AG08396 (cell line): Measurements from ENCODE around the gene LDLRAD4.

ENCODE experiments used
- DNase-seq: peaks from one replicate; pipeline ENCODE4 v3.0.0; 2012; ENCODE audit warnings: low spot score, mixed read lengths

The LDLRAD4 gene

DNA sequence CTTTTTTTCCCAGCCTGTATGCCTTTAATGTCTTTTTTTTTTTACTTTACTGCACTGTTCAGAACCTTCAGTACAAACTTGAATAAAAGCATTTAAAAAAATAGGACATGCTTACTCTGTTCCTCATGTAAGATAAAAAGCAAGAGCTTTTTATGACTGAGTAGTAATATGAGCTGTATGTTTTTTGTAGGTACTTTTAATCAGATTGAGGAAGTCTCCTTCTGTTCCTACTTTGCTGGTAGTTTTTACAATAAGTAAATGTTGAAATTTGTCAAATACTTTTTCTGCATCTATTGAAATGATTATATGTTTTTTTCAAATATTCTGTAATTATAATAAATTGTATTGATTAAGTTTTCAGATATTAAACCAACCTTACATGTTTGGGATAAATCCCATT, 318.0 kb downstream of the LDLRAD4 start:
- no peak for DNase-seq

DNA sequence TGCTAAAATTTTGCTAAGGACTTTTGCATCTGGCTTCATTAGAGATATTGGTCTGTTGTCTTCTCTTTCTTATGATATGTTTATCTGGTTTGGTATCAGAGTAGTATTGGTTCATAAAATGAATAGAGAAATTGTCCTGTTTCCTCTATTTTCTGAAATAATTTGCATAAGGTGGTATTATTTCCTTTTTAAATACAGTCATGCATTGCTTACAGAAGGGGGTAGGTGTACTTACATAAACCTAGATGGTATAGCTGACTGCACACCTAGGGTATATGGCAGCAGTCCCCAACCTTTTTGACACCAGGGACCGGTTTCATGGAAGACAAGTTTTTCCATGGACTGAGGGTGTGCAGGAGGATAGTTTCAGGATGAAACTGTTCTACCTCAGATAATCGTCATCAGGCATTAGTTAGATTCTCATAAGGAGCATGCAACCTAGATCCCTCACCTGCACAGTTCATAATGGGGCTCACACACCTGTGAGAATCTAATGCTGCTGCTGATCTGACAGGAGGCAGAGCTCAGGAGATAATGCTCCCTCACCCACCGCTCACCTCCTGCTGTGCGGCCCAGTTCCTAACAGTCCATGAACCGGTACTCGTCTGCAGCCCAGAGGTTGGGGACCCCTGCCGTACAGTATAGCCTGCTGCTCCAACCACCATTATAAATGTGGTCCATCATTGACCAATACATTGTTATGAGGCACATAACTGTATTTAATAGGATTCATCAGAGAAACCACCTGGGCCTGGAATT, 318.6 kb downstream of the LDLRAD4 start:
- no peak for DNase-seq

DNA sequence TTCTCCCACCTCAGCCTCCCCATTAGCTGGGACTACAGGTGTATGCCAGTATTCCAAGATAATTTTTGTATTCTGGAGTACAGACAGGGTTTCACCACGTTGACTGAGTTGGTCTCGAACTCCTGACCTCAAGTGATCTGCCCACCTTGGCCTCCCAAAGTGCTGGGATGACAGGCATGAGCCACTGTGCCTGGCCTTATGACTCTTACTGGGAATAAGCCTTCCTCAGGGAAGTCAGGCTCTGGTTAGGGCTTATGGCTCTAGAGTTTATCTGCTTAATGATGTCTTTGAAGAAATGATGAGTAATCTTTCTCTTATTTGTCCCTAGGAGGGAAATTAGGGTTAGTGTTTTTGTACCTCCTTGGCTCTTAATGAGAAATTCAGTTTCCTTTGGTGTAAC, 320.1 kb downstream of the LDLRAD4 start:
- no peak for DNase-seq

DNA sequence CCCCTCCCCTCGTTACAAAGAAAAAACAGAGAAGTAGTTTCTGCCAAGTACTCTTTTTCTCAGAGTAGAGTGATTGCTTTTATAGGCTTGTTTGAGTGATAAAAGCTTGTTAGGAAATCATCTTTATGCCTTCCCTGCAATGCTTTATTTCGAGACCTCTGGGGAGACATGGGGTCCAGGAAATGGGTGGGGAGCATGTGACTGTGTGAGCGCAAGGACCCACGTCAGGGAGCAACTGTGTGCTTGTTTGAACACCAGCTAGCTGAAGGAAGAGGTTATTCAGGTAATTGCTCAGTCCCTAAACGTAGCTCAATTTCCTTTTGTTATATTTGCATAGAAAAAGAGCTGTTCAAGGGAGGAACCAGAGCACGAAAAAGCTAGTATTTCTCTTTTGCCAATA, 320.5 kb downstream of the LDLRAD4 start:
- DNase-seq = no peak

DNA sequence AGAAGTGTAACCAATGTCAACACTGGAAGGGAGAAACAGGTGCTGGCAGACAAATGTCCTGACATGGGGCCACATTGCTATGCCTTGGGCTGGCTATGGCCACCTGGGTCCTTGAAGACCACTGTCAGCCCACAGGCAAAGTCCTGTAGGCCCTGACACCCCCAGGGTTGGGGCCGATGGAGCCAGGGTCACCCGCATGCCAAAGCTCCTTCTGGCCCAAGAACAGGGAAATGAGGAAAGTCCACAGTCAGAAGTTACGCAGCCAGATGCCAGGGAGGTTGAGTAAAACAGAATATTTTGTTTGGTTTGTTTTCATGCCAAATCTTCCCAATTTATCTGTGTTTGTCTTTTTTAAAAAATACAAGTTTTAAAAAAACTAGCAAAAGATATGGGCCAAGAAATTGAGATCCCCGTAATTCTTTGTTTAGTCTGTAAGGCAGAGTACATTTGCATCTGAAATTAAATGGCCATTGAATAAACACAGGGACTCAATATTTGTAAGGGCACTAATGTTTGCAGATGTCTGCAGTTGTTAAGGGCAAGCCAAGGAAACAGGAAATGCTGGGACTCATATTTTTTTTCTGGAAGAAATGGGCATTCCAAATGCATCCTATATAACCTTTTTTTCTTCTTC, 321.4 kb downstream of the LDLRAD4 start:
- DNase-seq = no peak

DNA sequence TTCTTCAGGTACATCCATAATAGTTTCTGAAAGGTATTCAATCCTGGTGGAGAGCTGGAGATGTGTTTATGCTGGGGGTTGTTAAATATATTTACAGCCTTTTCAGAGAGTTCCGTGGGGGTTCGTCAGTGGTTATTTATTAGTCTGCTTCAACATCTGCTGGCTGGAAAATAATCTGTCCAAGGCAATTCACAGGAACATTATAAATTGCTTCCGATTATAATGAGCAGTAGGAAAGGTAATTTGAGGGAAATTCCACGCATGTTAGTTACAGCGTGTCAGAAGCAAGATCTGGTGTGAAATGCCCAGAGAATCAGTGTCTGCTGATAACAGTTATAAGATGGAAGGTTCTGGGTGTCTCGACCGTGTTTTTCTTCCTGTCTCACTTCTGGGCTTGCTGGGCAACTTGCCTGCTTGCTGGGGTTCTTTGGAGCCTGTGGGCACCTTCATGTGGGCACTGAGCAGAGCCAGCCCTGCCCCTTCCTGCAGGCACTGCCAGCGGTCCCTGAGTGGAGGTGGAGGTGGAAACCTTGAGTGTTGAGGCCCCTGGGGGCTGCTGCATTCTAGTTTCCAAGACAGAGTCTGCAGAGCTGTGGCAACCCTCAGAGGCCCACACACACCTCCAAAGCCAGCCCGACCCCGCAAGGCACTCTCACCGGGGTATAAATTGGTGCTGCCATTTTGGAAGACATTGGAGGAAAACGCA, 322.1 kb downstream of the LDLRAD4 start:
- DNase-seq = no peak

DNA sequence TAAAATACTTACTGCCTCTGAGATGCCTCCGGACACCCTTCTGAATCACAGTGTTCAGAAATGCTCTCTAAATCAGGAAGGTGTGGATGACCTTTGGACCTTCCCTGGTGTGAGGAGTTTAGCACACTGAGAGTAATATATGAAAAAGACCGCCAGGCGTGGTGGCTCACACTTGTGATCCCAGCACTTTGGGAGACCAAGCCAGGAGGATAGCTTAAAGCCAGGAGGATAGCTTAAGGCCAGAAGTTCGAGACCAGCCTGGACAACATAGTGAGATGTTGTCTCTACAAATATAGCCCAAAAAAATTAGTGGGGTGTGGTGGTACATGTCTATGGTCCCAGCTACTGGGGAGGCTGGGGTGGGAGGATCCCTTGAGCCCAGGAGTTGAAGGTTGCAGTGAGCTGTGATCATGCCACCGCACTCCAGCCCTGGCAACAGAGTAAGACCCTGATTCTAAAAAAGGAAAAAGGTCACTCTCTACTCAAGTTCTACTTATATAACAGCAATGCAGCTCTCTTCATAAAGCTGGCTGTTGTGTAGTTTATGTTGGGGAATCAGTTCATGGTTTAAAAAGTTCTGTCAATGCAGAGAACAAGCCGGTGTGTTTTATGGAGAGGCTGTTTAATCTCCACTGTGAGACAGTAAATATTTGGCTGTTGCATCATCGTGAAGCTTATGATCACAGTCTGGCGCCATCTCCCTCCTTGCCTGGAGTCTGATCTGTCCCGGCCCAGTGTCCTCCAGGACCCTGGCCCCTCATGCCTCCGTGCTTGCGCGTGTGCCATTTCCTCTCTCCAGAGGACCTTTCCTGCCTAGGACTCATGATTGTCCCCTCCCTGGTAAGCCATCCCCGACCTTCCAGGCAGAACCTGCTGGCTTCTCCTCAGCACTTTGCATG, 323.3 kb downstream of the LDLRAD4 start:
- no peak for DNase-seq

DNA sequence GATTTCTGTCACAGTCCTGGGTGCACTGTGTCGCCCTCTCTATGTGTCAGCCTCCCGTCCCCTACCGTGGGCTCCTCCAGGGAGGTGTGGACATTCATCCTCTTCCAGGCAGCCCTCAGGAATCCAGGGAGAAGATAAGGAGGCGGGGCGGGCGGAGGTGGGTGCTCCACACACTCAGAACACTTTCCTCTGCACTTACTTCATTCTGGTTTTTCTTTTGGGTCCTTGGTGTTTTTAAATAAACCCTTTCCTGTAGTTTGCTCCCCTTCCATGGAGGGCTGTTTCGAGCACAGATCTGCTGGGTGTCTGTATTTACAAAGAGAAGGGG, 323.9 kb downstream of the LDLRAD4 start:
- no peak for DNase-seq

DNA sequence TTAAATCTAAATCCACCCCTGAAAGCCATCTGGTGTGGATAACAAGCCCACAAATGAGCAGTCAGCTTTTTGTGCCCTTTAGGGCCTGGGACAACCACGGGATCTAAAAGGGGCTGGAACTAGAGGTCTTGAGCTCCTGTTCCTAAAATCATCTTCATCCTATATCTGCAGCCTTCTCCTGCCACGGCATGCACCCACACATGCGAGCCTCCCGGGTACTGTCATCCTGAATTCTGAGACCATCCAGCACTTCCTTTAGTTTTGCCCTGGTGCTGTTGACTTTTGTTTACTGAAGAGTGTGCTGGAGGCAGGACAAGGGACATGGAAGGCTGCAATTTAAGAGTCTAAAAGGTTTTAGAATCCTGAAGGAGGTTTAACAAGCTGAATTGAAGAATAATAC, 324.6 kb downstream of the LDLRAD4 start:
- DNase-seq = no peak

DNA sequence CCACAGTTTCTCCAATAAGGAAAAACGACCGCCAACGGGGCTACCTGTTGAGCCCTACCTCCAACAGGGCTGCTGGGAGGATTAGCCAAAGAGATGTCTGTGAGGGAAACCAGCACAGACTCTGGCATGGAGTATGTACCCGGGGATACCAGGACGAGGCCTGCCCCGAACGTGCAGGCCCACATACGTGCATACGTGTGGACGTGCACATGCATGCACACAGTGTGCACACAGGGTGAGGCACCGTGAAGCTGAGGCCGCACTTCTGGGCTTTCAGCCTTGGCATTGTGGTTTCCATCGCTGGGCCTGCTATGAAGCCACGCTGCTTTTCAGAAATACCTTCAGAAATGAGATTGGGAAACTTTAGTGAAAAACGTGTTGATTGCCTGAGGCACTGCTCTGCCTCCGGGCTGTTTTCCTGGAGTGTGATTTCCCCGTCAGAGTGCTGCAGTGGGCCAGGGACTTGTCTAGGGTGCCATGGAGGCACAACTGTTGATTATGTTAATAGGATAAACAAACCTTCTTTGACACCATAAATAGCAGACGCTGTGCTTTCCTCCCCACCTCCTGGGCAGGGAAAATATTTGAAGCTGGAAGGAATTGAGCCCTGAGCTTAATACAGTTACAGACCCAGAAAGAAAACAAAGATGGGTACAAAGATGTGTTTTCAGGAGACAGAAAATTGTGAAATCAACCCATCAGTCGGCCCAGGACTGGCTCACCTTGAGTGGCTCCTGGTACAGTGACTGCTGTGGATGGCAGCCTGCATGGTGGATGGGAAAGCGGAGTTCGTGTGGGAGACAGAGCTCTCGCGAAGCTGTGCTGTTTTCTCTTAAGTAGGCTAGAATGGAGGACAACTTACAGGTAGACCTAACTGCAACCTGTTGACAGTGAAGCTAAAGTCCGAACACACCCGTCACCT, 325.5 kb downstream of the LDLRAD4 start:
- no peak for DNase-seq

DNA sequence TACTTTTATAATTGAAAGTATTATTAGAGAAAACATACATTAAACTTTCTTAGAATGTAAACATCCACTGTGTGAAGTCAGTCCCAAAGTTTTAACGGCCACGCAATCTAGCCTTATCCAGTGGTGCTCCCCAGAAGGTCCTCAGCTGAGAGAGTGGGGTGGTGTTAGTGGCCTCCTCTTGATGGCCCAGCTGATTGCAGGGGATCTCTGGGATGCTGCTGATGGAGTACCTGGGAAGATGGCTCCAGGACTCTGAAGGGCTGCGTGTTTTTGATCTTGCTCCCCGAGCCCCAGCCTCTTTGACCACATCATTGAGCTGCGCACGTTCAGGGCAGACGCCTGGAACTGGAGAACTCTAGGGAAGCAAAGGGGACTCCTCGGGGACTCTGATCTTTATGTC, 326.4 kb downstream of the LDLRAD4 start:
- no peak for DNase-seq

DNA sequence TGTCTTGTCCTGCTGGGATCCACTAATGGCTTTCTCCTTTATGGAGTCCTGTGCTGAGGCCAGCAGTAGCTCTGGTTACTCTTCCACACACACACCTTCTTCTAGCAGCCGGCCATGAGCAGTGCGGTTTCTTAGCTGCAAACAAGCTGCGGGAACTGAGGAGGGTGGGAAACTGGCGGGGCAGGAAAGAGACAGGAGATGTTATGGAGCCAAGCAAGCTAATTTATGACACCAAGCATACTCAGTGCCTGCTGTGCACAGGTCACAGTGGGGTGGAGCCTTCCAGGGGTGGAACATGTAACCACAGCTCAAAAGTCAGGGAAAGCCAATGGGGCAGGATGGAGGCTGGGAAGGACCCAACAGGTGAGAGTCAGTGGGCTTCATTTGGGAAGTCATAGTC, 327.0 kb downstream of the LDLRAD4 start:
- DNase-seq = no peak

DNA sequence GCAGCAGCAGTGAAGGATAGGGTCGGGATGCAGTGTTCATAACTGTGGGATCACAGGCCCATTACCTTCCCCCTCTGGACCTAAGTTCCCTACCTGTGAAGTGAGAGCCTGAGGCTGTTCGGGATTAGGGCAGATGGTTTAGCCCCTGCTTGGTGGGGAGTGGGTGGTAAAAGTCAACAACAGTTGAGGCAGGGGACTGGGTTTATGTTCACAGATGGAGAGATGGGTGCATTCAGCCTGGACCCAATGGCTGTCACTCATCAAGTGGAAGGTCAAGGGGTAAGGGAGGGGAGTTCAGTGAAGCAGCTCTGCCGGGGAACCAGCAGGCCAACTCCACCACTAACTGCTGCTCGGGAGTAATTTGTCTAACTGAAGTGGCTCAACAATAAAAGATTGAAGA, 327.4 kb downstream of the LDLRAD4 start:
- DNase-seq = no peak

DNA sequence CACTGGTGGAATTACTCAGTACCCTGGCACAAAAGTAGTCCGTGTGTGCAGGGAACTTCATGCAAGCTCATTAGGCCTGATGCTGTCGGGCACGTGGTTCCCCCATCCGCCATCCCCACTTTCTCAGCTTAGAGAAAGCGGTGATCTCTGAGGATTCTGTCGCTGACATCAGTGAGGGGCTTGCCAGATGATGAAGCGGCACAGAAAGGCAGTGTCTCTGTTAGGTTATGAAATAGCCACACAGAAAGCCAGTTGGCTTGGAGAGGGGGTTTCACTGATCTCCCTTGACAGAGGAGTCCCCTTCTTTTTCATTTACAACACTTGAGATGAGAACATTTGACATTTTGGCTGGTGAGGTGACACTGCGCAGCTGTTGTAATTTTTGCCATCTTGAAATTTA, 328.1 kb downstream of the LDLRAD4 start:
- DNase-seq = no peak

DNA sequence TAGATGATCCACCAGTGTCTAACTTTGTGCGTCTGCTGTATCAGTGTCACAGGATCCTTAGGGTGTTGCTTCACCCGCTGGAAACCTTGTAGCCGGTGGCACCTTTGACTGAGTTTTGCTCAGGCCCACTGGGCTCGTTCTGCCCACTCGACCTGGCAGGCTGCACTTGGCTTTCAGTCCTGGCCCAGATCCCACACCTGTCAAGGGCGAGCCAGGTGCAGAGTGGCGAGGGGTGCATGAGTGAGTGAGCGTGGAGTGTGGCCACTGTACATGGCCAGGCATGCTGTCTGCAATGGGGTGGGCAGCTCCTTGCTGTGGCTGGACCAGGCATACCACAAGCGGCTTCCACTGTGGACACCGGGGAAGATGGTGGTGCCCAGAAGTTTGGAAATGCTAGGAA, 328.8 kb downstream of the LDLRAD4 start:
- no peak for DNase-seq

DNA sequence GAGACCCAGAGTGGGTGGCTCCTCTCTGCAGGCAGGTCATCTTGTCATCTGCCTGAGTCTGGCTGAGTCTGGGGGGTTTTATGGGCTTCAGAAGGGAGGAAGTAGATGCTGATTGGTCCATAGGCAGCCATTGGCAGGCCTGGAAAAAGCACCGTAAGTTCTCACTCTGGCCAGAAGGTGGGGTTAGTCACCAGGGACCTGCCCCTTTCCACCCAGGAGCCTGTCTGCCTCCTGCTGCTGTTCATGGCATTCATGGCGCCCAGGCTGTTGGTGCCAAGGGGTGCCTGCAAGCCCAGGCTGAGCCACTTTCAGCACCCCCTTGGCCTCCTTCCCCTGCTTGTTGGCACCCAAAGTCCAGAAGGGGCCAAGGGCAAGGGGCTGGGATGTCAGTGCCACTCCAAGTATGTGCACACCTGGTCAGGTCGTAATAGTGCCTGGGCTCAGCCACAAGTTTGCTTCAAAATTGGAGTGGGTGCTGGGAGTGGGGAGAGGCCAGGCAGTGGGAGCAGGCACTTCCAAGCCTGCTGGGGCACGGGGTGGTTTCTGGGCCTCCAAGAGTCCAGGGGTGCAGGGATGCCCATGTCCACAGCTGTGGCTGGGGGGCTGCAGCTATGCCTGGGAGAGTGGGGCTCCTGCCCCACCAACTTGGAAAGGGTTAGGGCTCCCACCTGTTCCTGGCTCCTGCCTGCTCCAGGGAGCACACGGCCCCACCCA, 329.7 kb downstream of the LDLRAD4 start:
- DNase-seq = no peak

DNA sequence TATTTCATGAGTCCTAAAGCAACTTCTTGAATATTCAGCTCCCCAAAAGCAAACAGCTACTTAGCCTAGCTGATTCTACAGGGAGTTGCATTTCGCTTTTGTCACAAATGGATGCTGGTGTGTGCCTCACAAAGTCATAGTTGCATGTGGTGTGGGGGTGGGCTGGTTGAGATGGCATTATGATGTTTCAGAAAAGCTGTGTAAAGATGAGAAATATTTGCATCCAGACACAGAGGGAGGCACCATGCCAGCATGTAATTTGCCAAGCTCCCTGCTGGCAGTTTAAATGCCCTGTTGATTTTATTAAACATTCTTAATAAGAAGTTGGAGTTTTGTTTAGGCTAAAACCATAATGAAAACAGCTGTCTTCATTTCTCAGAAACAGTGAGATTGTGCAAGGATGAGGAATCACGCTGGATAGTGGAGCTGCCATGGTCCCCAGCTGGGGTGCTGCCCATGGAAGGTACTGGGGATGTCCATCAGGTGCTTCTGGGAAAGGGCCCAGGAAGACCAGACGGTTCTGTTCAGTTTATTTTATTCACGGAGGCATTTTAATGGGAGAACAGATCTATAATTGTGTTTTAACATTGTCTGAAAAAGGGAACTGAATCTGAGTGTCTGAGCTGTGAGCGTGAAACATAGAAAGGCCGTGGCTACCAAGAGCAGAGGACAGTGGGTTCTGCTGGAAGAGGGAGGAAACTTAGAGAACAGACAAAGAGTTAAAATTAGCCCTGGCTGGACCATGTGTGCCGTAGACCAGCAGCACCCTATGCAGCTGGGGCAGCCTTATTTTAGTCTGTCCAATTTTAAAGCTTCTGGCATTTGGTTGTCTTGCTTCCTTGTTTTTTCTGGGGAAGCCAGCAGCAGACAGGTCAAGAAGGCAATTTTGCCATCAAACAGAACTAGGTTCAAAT, 330.7 kb downstream of the LDLRAD4 start:
- no peak for DNase-seq

DNA sequence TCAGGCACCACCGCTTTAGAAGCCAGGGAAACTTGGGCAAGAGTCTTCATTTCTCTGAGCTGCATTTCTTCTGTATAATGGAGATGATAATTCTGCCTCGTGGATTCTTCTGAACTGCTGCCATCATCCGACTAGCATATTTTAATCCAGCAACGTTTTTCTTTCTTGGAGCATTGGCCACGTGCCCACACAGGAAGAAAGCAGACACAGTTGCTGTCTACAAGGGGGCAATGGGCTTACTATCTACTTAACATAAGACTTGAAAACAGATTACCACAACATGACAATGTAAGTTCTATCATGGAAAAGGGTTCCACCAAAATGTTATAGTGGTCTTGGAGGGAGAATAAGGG, 331.3 kb downstream of the LDLRAD4 start:
- DNase-seq = no peak

DNA sequence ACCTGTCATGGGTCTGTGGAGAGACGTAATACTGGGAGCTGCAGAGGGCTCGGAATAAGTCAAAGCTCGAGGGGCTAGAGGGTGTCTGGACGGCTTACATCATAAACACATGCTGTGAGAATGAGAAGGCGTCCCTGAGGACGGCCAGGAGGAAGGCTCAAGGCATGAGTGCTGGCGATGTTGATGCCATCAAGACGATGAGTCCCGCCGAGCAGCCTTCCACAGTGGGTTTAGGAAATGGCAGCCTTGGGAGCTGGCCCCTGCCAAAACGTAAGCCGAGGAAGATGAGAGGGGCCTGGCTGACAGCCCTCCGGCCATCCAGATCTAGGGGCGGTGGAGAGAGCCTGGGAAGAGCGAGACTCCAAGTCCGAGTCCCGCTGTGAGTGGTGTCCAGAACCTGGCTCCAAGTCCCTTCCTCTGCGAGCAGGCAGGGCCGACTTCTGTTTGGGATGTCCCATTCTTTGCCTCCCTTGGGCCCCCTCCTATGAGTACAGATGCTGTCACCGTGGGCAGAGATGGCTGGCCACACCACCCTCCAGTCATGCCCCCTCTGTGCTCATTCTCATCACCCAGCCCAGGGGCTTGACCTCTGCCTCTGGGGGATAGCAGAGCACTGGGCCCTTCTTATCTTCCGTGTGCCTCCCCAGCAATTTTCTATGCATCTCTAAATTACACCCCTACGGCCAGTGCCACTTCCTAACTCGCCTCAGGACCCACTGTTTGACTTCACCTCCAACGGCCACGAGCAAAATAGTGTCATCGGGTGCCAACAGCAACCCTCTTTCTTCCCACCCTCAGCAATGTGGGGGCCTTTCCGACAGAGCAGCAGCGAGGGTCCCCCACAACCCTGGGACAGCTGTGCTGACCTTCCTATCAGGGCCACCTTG, 332.1 kb downstream of the LDLRAD4 start:
- DNase-seq = no peak
